Gastroesophageal sphincter (tissue), 4 donors: ENCODE results near the gene RFT1. TPM values are rescaled to one million over a fixed set of nuclear protein-coding genes. Genes with fewer than 3 reads are reported as not detected.

Experiments
- ATAC-seq: fragments of 150-250 bp; one replicate; pipeline ENCODE4 v1.9.1; 2016; ENCODE audit warnings: mild to moderate bottlenecking, moderate library complexity
- H3K27ac ChIP-seq, 4 donors: fragments of 200-600 bp; sonication (generic) in 3 of 4; 1 replicate in 3 of 4; 2 replicates in 1 of 4; pipeline ENCODE4 v1.5.1; 2016 to 2019
- H3K27me3 ChIP-seq: fragments of 200-600 bp; sonication (generic); one replicate; pipeline ENCODE4 v1.5.1; 2019
- H3K36me3 ChIP-seq, 2 donors: fragments of 200-600 bp; sonication (generic); one replicate each; pipeline ENCODE4 v1.5.1; 2019; ENCODE audit warnings: control low read depth in 1 of 2
- H3K4me1 ChIP-seq, 3 donors: fragments of 200-600 bp; sonication (generic); 1 replicate in 2 of 3; 2 replicates in 1 of 3; pipeline ENCODE4 v1.5.1; 2016 to 2019; ENCODE audit warnings: control low read depth in 2 of 3
- H3K4me3 ChIP-seq, 2 donors: fragments of 200-600 bp; sonication (generic); one replicate each; pipeline ENCODE4 v1.5.1; 2019; ENCODE audit warnings: mild to moderate bottlenecking in 1 of 2, moderate library complexity in 1 of 2
- H3K9me3 ChIP-seq, 3 donors: fragments of 200-600 bp; sonication (generic); one replicate each; pipeline ENCODE4 v1.5.1; 2017 to 2019; ENCODE audit warnings: control low read depth in 2 of 3
- CTCF ChIP-seq, 4 experiments: fragments of 200-600 bp in 2 of 4; fragments of 450-650 bp in 2 of 4; sonication (generic) in 1 of 4; IDR thresholded peaks; one replicate each; pipeline ENCODE4 v1.5.1; 2017 to 2019; ENCODE audit warnings: antibody characterized with exemption in 4 of 4, mild to moderate bottlenecking in 2 of 4, moderate library complexity in 2 of 4
- EP300 ChIP-seq: sonication (generic); formaldehyde crosslinking; IDR thresholded peaks from one replicate; pipeline ENCODE4 v1.6.1; 2017; ENCODE audit warnings: antibody characterized with exemption, mild to moderate bottlenecking
- POLR2A ChIP-seq, 2 donors: fragments of 450-650 bp; IDR thresholded peaks; one replicate each; pipeline ENCODE4 v1.6.1; 2017; ENCODE audit warnings: antibody characterized with exemption in 2 of 2, mild to moderate bottlenecking in 2 of 2, moderate library complexity in 1 of 2
- POLR2AphosphoS5 ChIP-seq: sonication (generic); formaldehyde crosslinking; IDR thresholded peaks from one replicate; pipeline ENCODE4 v1.6.1; 2017; ENCODE audit warnings: antibody characterized with exemption
- WGBS, 2 donors: methylation state at CpG; one replicate each; pipeline ENCODE4 v1.1.5; 2018; ENCODE audit warnings: low coverage in 1 of 2; 5-methylcytosine and 5-hydroxymethylcytosine counted together
- total RNA-seq, 4 donors: library from RNA; depleted of rRNA; stranded (reverse); fragments of >200 nt; gene quantifications; one replicate each; pipeline ENCODE4 v1.1.0, GENCODE V29; 2016

The RFT1 gene
- total RNA-seq, 4 donors from 2014 or later, result 6.5 to 7.6 (median 7.2) TPM

DNA sequence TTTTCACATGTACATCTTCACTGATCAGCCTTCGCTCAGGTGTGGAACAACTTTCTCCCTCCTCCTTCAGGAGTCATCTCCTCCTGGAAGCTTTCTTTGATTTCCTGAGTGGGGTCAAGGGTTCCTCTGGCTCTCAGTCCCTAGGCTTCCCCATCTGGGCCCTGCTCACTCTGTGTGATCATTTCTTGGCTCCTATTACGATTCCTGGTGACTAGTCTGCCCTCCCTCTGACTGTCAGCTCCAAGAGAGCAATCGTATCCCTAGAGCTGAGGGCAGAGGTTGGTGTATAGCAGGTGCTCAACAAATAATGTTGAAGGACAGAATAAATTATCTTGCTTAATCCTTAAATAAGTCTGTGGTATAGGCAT lies 15.5 kb upstream of the RFT1 start:
- TF ChIP-seq POLR2A (IDR thresholded peaks at IDR 0.05) (no peak), POLR2AphosphoS5 (no peak), CTCF (IDR thresholded peaks at IDR 0.05) (no peak), EP300 (no peak)
- H3K36me3 ChIP-seq, result no peaks in the 10 kb centered on the region
- peaks cover 0 to 15% (median 0%) of the 10 kb centered on the region in 3 donors for H3K4me1 ChIP-seq
- H3K4me3 ChIP-seq, result no peak overlapping the region
- H3K27me3 ChIP-seq, result no peaks in the 10 kb centered on the region
- no peak for ATAC-seq
- H3K9me3 ChIP-seq, result no peaks in the 10 kb centered on the region
- WGBS, 2 donors, result 79% methylated on average over 3 of the region's 3 CpGs; no CpG with 5 or more reads in 1 of the 2 donors
- H3K27ac ChIP-seq, result no peak overlapping the region

- Histone ChIP-seq H3K36me3 (no peaks in the 10 kb centered on the region), H3K9me3 (no peaks in the 10 kb centered on the region), H3K27me3 (no peaks in the 10 kb centered on the region), H3K4me3 (no peak overlapping the region), H3K27ac (no peak overlapping the region), H3K4me1 (peaks cover 0 to 15% (median 0%) of the 10 kb centered on the region in 3 donors)
- TF ChIP-seq POLR2AphosphoS5 (no peak), POLR2A (IDR thresholded peaks at IDR 0.05) (no peak), CTCF (IDR thresholded peaks at IDR 0.05) (no peak), EP300 (no peak)
- ATAC-seq, result no peak
- WGBS, 2 donors, result 23 to 89% methylated on average over 4 to 6 of the region's 11 CpGs
Measured at GRCh38 chr3:53144862-53145712, 14.9 kb upstream of the RFT1 start.

DNA sequence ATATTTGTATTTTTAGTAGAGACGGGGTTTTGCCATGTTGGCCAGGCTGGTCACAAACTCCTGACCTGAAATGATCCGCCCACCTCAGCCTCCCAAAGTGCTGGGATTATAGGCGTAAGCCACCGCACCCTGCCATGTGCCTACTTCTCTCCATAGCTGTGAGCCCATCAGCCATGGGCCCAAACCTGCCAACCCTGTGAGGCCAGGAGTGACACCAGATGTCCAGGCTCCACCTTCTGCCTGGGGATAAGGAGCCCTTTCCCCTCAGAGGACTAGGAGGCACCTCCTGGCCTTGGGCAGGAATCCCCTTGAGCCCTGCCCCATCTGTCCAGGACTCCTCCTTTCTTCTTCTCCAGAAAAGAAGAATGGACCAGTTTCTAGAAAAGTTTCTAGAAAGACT lies 14.2 kb upstream of the RFT1 start:
- ATAC-seq, result no peak
- Histone ChIP-seq H3K4me3 (no peak overlapping the region), H3K27me3 (no peaks in the 10 kb centered on the region), H3K27ac (no peak overlapping the region), H3K4me1 (peaks cover 0 to 17% (median 3%) of the 10 kb centered on the region in 3 donors), H3K9me3 (no peaks in the 10 kb centered on the region), H3K36me3 (no peaks in the 10 kb centered on the region)
- WGBS, 2 donors, result 100% methylated on average over 3 of the region's 4 CpGs; no CpG with 5 or more reads in 1 of the 2 donors
- TF ChIP-seq EP300 (no peak), CTCF (IDR thresholded peaks at IDR 0.05) (no peak), POLR2AphosphoS5 (no peak), POLR2A (IDR thresholded peaks at IDR 0.05) (no peak)

DNA sequence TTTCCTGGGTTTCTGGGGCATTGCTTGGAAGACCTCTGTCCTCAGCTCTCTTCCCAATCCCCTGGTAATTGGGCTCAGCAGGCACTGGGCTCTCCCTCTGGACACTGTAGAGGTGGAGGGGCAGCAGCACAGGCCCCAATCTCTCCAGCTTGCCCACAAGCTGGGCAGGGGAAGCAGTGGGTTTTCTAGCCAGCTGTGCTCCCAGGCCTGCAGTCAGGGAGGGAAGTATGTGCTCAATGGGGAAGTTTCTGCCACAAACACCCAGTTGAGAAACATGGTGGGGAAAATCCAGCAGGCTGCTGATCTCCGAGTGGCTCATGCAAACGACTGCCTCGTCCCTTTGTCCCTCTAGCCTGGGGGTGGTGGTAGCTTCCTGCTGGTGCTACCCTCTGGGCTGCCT lies 12.8 kb upstream of the RFT1 start:
- Histone ChIP-seq H3K36me3 (no peaks in the 10 kb centered on the region), H3K4me1 (peaks cover 0 to 17% (median 3%) of the 10 kb centered on the region in 3 donors), H3K27me3 (no peaks in the 10 kb centered on the region), H3K4me3 (no peak overlapping the region), H3K9me3 (no peaks in the 10 kb centered on the region), H3K27ac (no peak overlapping the region)
- TF ChIP-seq POLR2AphosphoS5 (no peak), POLR2A (IDR thresholded peaks at IDR 0.05) (no peak), EP300 (no peak), CTCF (IDR thresholded peaks at IDR 0.05) (no peak)
- no peak for ATAC-seq
- 60 to 100% methylated on average over 1 to 3 of the region's 3 CpGs for WGBS, 2 donors
